Epithelial cell of umbilical artery (primary cell): ENCODE data around the gene MRPS18A. TPM values are rescaled to one million over a fixed set of nuclear protein-coding genes. Genes with fewer than 3 reads are reported as not detected.

Experiments
- total RNA-seq: library from RNA; depleted of rRNA; stranded (reverse); fragments of >200 nt; gene quantifications from 2 replicates; pipeline ENCODE4 v1.2.3, GENCODE V29; 2014

Gene MRPS18A
- 54.9 and 66.3 TPM in 2 replicates for total RNA-seq

GRCh38 chr6:43687437-43688347 lies at the start of gene MRPS18A:
TSS of gene MRPS18A (minus strand) at chr6:43687791. CDS start at chr6:43687779, 12 bp downstream.

GRCh38 chr6:43644940-43645612 lies 42.5 kb downstream of the MRPS18A start, which contains the start of gene RSPH9:
TSS of gene RSPH9 (plus strand) at chr6:43645036. CDS start at chr6:43645099, 63 bp downstream.

GRCh38 chr6:43635387-43636307 lies 51.9 kb downstream of the MRPS18A start, which contains the start of gene MAD2L1BP:
TSS of gene MAD2L1BP (plus strand) at chr6:43635840. CDS start at chr6:43635876, 36 bp downstream.

GRCh38 chr6:43629104-43629504 lies 58.5 kb downstream of the MRPS18A start, which contains the start of gene GTPBP2:
TSS of gene GTPBP2 (minus strand) at chr6:43629264. CDS start at chr6:43629162, 102 bp downstream.

Other genes starting within 250 kb of the MRPS18A start
- gene DLK2, start 232.2 kb downstream of the MRPS18A start, total RNA-seq, result 0.46 and 0.65 TPM in 2 replicates
- 7.8 and 10.2 TPM in 2 replicates for gene TJAP1, start 210.2 kb downstream of the MRPS18A start, total RNA-seq
- gene LRRC73, start 177.4 kb downstream of the MRPS18A start, total RNA-seq, result 0.15 and 0.32 TPM in 2 replicates
- gene YIPF3, start 170.9 kb downstream of the MRPS18A start, total RNA-seq, result 94.5 and 122 TPM in 2 replicates
- 51.5 and 51.6 TPM in 2 replicates for gene POLR1C, start 170.7 kb downstream of the MRPS18A start, total RNA-seq
- 25.3 and 28.7 TPM in 2 replicates for gene XPO5, start 111.8 kb downstream of the MRPS18A start, total RNA-seq
- 20.8 and 22.5 TPM in 2 replicates for gene POLH, start 111.6 kb downstream of the MRPS18A start, total RNA-seq
- 28.6 and 47.4 TPM in 2 replicates for gene GTPBP2, start 58.5 kb downstream of the MRPS18A start, total RNA-seq
- 29.9 and 64.0 TPM in 2 replicates for gene MAD2L1BP, start 52.0 kb downstream of the MRPS18A start, total RNA-seq
- gene RSPH9, start 42.8 kb downstream of the MRPS18A start, total RNA-seq, result 0.15 and 0.32 TPM in 2 replicates
- gene VEGFA, start 82.4 kb upstream of the MRPS18A start, total RNA-seq, result 18.2 and 31.9 TPM in 2 replicates